SK-N-SH treated with all-trans-retinoic acid at 6 μM for 48 hours (cell line): ENCODE data around the gene CCDC85C.

Experiments
- ATAC-seq: fragments of 200-7000 bp; cut with Tn5 transposase; 3 replicates; pipeline ENCODE4 v1.9.1; 2020; ENCODE audit warnings: mild to moderate bottlenecking, moderate library complexity
- ARNTL ChIP-seq: fragments of 450-650 bp; formaldehyde crosslinking; IDR thresholded peaks from 2 replicates; pipeline ENCODE4 v1.5.0; 2020; ENCODE audit warnings: low read depth, mild to moderate bottlenecking, moderate library complexity, borderline replicate concordance
- BACH2 ChIP-seq: fragments of 250-450 bp; sonication (Bioruptor Pico); IDR thresholded peaks from 2 replicates; pipeline ENCODE4 v1.9.0; 2021; ENCODE audit warnings: mild to moderate bottlenecking, borderline replicate concordance
- CREB5 ChIP-seq: fragments of 250-450 bp; sonication (Bioruptor Pico); IDR thresholded peaks from 2 replicates; pipeline ENCODE4 v1.5.1; 2020; ENCODE audit warnings: low read depth, mild to moderate bottlenecking, moderate library complexity
- CSDC2 ChIP-seq: fragments of 250-450 bp; sonication (Bioruptor Pico); IDR thresholded peaks from 2 replicates; pipeline ENCODE4 v1.5.0; 2020; ENCODE audit warnings: mild to moderate bottlenecking, moderate library complexity
- CSRNP3 ChIP-seq: fragments of 250-450 bp; sonication (Bioruptor Pico); IDR thresholded peaks from 2 replicates; pipeline ENCODE4 v1.5.1; 2021; ENCODE audit warnings: mild to moderate bottlenecking, moderate library complexity
- ESRRG ChIP-seq: fragments of 250-450 bp; sonication (Bioruptor Pico); IDR thresholded peaks from 2 replicates; pipeline ENCODE4 v1.6.1; 2021; ENCODE audit warnings: mild to moderate bottlenecking
- GLIS3 ChIP-seq: fragments of 250-450 bp; sonication (Bioruptor Pico); IDR thresholded peaks from 2 replicates; pipeline ENCODE4 v1.5.0; 2020; ENCODE audit warnings: mild to moderate bottlenecking, moderate library complexity
- ISL1 ChIP-seq: fragments of 250-450 bp; sonication (Bioruptor Pico); IDR thresholded peaks from 2 replicates; pipeline ENCODE4 v2.1.2; 2022; ENCODE audit warnings: mild to moderate bottlenecking, moderate library complexity
- OSR1 ChIP-seq: fragments of 250-450 bp; sonication (Bioruptor Pico); IDR thresholded peaks from 2 replicates; pipeline ENCODE4 v1.8.0; 2022; ENCODE audit warnings: moderate library complexity, mild to moderate bottlenecking, inconsistent platforms
- POU6F1 ChIP-seq: fragments of 250-450 bp; sonication (Bioruptor Pico); IDR thresholded peaks from 2 replicates; pipeline ENCODE4 v1.8.0; 2021; ENCODE audit warnings: low read depth, mild to moderate bottlenecking, moderate library complexity, borderline replicate concordance
- PPARA ChIP-seq: fragments of 250-450 bp; sonication (Bioruptor Pico); IDR thresholded peaks from 2 replicates; pipeline ENCODE4 v1.5.0; 2020; ENCODE audit warnings: mild to moderate bottlenecking, borderline replicate concordance
- RARB ChIP-seq: fragments of 250-450 bp; sonication (Bioruptor Pico); IDR thresholded peaks from 2 replicates; pipeline ENCODE4 v1.8.0; 2021; ENCODE audit warnings: mild to moderate bottlenecking, moderate library complexity
- SNAI2 ChIP-seq: fragments of 250-450 bp; sonication (Bioruptor Pico); IDR thresholded peaks from 2 replicates; pipeline ENCODE4 v1.5.0; 2020; ENCODE audit warnings: mild to moderate bottlenecking, moderate library complexity
- TCF4 ChIP-seq: fragments of 250-450 bp; sonication (Bioruptor Pico); IDR thresholded peaks from 2 replicates; pipeline ENCODE4 v1.8.0; 2021; ENCODE audit warnings: mild to moderate bottlenecking, moderate library complexity, borderline replicate concordance
- TOX ChIP-seq: fragments of 250-450 bp; sonication (Bioruptor Pico); IDR thresholded peaks from 2 replicates; pipeline ENCODE4 v1.8.0; 2021; ENCODE audit warnings: mild to moderate bottlenecking, moderate library complexity, borderline replicate concordance
- TSHZ2 ChIP-seq: fragments of 250-450 bp; sonication (Bioruptor Pico); IDR thresholded peaks from 2 replicates; pipeline ENCODE4 v1.5.0; 2020; ENCODE audit warnings: mild to moderate bottlenecking, moderate library complexity
- ZC3H10 ChIP-seq: fragments of 250-450 bp; sonication (Bioruptor Pico); IDR thresholded peaks from 2 replicates; pipeline ENCODE4 v1.5.1; 2021; ENCODE audit warnings: mild to moderate bottlenecking, moderate library complexity
- ZFP3 ChIP-seq: fragments of 250-450 bp; sonication (Bioruptor Pico); IDR thresholded peaks from 2 replicates; pipeline ENCODE4 v1.5.0; 2020; ENCODE audit warnings: mild to moderate bottlenecking, moderate library complexity
- ZFP30 ChIP-seq: fragments of 450-650 bp; formaldehyde crosslinking; IDR thresholded peaks from 2 replicates; pipeline ENCODE4 v1.5.0; 2022; ENCODE audit warnings: mild to moderate bottlenecking, moderate library complexity
- ZNF565 ChIP-seq: fragments of 450-650 bp; formaldehyde crosslinking; conservative IDR thresholded peaks from 2 replicates; pipeline ENCODE4 v1.5.0; 2020; ENCODE audit warnings: low read depth, mild to moderate bottlenecking, moderate library complexity
- ZNF70 ChIP-seq: fragments of 450-650 bp; formaldehyde crosslinking; IDR thresholded peaks from 2 replicates; pipeline ENCODE4 v1.5.0; 2020; ENCODE audit warnings: mild to moderate bottlenecking, moderate library complexity

The CCDC85C gene

GRCh38 chr14:99548255-99548654, 55.8 kb downstream of the CCDC85C start:
- no peak for TF ChIP-seq POU6F1 (CRISPR knock-in tag)
- TF ChIP-seq SNAI2 (CRISPR knock-in tag): no peak
- no peak for TF ChIP-seq CSDC2 (CRISPR knock-in tag)
- no peak for TF ChIP-seq ESRRG (CRISPR knock-in tag)
- TF ChIP-seq TSHZ2: no peak
- TF ChIP-seq CREB5 (CRISPR knock-in tag): no peak
- no peak for TF ChIP-seq ZFP3 (CRISPR knock-in tag)
- no peak for TF ChIP-seq OSR1 (CRISPR knock-in tag)
- no peak for TF ChIP-seq PPARA (CRISPR knock-in tag)
- TF ChIP-seq GLIS3 (CRISPR knock-in tag): no peak
- no peak for TF ChIP-seq ZFP30 (CRISPR knock-in tag)
- TF ChIP-seq ISL1 (CRISPR knock-in tag): no peak
- TF ChIP-seq TCF4 (CRISPR knock-in tag): no peak
- TF ChIP-seq ZNF565: no peak
- TF ChIP-seq CSRNP3 (CRISPR knock-in tag): no peak
- TF ChIP-seq TOX: no peak
- no peak for TF ChIP-seq BACH2 (CRISPR knock-in tag)
- no peak for TF ChIP-seq ZC3H10 (CRISPR knock-in tag)
- TF ChIP-seq RARB (CRISPR knock-in tag): no peak
- ATAC-seq: no peak

- TF ChIP-seq TCF4 (CRISPR knock-in tag) (peak; percentile 26; the same call in 1 of the 2 replicates), TSHZ2 (no peak), ISL1 (CRISPR knock-in tag) (no peak)
- TF ChIP-seq, all 23 proteins: peak for 1
- no peak; the same call in 2 of the 3 replicates for ATAC-seq
These were observed 57.6 kb downstream of the CCDC85C start for GRCh38 chr14:99546234-99546879.

GRCh38 chr14:99545586-99545985, 58.4 kb downstream of the CCDC85C start:
- no peak for ATAC-seq
- TF ChIP-seq ARNTL (no peak), SNAI2 (CRISPR knock-in tag) (no peak), ESRRG (CRISPR knock-in tag) (no peak), BACH2 (CRISPR knock-in tag) (no peak), OSR1 (CRISPR knock-in tag) (no peak), POU6F1 (CRISPR knock-in tag) (no peak), CREB5 (CRISPR knock-in tag) (no peak), GLIS3 (CRISPR knock-in tag) (no peak), ZNF70 (CRISPR knock-in tag) (no peak), ZNF565 (no peak), ZFP30 (CRISPR knock-in tag) (no peak), RARB (CRISPR knock-in tag) (no peak), ZC3H10 (CRISPR knock-in tag) (no peak), ISL1 (CRISPR knock-in tag) (no peak), TOX (no peak)
